ENCODE data around the gene SKAP2.
A peak's percentile ranks its signal among the peaks of the same experiment; 100 is the strongest.

Gene SKAP2

DNA sequence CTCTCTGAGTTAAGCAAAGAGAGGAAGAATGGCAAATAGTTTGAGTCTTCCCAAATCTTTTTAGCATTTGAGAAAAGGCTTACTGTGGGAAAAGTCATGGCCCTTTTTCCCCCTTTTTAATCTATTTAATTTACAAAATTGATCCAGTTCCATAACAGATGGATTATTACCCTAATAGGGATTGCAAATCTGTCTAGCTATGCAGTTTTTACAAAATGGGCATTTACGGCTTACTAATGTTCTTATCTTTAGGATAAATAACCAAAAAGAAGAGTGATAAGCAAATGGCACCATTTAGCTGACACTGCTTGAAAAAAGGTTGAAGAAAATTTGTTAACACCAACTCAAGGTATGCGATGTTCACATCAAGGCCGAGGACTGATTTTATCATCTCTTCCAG, 169.7 kb downstream of the SKAP2 start:
- DNase-seq (ENCODE audit: low read depth) = no peak

DNA sequence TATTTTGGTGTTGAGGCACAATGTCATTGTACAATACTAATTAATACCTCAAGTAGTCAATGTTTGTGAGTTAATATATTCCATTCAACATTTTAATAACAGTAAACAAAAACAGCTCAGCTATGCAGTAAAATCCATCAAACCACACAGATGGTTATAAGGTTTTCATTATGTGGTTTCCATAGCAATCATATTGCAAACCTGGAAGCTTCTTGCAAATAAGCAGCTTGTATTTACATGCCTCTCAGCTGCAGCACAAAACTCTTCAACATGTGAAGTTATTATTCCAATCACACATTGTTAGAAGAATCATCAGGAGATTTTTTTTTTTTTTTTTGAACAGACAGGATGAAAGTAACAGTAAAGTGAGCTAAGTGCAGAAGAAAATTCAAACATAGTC, 170.2 kb downstream of the SKAP2 start:
- DNase-seq (ENCODE audit: low read depth) = no peak

DNA sequence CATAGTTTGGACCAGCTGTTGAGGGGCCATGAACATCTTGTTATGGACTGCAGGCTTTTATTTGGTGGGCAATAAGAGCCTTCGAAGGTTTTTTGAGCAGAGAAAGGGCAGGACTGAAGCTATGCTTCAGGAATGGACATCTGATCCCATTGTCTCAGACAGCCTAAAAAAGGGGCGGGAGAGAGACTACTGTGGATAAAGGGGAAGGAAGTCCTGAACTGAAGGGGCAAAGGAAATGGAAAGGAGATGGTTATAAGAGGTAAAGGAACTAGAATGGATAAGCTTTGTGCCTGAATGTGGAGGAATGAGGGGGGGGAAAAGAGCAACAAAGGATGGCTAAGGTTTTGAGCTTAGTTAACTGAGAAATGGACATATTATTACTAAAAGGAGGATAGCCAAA, 172.5 kb downstream of the SKAP2 start:
- DNase-seq (ENCODE audit: low read depth) = no peak

DNA sequence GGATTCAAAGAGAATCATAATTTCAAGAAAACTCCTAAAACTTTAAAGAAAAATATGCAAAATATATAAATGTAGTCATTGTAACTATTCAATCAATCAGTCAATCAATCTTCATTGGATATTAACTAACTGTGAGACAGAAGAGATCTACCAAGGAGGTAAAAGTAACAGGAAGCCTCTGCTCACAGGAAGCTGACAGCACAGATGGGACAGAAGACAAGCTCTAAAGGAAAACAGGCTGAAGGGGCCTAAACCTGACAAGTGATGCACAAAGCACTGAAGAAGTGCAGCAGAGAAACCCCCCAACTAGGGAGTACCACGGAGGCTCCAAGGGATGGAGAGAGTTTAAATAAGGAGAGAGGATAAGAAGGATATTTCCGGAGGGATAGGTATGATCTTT, 173.0 kb downstream of the SKAP2 start:
- DNase-seq (ENCODE audit: low read depth) = no peak

DNA sequence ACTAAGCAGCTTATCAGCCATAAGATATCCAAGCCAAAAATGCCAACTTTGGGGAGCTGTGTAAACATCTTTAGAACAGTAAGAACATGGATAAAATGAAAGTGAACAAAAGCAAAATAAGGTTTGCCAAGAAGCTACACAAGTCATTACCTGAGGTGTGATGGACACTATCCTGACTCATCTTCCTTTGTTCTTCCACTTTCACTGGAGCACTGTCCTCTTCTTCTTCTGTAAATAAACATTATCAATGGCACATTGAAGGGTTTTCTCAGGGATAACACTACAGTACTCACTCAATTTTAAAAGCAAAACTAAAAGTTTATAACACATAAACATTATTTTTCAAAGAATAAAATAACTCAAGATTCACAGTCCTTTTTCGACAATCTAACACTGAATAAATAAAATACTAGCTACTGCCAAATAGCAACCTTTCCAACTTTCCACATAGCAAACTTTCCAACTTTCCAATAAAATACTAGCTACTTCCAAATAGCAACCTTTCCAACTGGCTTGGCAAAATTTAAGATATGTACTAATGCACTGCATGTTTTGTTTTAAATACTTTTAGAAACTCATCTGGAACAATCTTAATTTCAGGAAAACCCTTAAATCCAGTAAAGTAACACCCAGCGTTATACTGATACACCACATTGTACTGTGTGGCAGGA, 174.1 kb downstream of the SKAP2 start:
- DNase-seq (ENCODE audit: low read depth) = no peak

DNA sequence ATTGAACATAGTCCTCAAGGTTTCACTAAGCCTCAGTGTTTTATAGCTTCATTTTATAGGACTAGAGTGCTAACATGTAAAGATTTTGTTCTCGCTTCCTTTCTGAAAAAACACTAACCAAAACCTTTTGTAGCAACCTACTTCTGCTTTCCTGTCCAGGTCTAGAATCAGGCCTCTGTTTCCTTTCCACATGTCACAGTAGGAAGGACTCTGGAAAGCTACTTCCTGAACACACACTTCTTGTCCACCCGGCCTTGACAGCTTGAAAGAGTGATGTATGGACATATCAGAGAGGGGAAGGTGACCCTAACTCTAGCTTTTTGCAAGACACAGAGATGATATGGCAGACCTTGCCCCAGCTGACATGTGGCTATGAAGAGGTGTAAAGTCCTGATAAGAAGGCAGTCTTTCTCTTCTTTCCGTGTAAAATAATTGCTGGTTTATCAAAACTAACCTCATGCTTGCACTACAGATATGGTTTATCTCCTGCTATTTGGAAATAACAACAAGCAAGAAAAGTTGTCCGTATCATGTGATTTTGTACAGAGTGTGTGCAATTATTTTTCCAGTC, 175.4 kb downstream of the SKAP2 start:
- DNase-seq (ENCODE audit: low read depth) = no peak

DNA sequence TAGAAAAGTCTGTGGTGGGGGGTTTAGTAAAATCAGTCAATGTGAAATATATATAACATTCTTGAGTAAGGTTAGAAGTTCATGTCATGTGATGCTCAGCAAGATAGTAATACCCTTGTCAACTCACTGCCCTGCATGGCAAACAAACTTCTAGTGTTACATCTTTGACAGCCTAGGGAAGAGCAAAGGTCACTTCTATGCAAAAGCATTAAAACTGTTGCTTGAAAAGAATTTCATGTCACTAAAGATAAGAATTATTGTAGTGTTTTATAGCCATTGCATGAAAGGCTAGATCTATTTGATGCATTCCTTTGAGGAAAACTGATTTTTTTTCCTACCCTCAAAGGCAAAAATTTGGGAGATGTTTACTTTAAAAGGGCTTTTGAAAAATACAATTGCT, 176.0 kb downstream of the SKAP2 start:
- DNase-seq (ENCODE audit: low read depth) = no peak

DNA sequence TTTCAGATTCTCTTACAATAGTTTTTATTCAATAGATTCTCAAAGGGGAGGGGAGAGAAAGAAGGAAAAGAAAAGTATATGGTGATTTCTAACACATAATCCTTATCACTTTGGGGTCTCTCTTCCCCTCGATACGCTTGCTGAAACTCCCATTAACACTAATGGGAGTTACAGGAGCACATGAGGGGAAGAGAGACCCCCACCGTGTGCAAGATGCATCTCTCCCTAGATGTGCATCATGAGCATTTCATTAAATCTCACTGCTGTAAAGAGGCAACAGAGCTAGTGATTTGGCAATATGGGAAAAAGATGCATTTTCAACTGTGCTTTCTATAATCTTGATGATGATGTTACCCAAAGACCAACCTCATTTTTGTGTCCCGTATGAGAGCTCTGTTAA, 177.4 kb downstream of the SKAP2 start:
- no peak for DNase-seq (ENCODE audit: low read depth)

DNA sequence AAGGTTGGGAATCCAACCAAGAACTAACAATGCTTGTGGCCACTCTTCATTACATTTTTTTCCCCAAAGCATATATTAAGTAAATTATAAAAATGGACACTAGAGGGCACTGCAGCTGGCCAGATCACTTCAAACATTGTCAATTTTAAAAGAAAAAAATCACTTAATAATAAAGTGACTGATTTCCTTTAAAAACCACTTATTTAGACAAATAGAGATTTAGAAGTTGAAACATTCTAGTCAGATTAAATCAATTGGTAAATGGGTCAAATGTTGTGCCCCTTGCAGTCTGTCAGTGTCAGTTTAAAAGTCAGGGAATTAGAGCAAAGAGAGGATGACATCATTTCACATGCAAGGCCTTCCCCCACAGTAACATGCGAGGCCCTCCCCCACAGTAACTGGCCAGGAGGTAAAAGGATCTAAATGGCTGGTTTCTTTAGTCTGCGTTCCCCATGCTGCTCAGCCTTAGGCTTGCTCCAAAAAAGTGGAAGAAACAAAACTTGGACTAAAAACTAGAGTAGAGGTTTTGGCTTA, 177.9 kb downstream of the SKAP2 start:
- DNase-seq (ENCODE audit: low read depth) = no peak

DNA sequence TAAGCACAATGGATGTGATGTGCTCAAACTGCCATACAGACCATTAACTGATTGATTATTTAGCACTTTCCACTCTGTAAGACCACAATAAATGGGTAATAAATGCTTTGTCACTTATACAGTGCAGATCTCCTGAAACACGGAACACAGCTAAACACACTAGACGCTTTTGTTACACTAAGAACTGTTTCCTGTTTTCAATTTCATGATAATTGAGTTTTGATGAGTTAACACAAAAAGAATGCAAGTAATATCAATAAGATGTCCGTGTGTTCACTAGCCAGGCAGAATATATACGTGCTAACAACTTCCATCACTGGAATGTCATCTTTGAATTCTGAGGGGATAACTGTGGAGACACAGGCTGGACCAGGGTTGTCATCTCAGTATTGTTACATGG, 178.8 kb downstream of the SKAP2 start:
- no peak for DNase-seq (ENCODE audit: low read depth)

DNA sequence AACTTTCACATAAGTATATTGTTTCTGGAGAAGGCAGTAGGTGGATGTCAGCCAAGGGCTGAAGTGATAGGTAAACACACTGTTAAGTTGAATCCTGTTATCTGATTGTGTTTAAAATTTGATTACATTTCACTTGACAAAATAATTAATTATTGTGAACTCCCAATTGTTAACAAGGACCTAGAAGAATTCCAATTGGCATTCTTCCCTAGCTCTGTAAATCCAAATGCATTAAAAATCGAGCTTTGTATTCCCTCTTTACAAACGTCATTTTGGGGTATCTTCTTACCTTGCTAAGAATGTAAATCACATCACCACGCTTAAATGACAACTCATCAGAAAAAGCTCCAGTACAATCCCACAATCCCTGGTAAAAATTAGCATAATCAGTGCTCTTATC, 179.9 kb downstream of the SKAP2 start:
- no peak for DNase-seq (ENCODE audit: low read depth)

DNA sequence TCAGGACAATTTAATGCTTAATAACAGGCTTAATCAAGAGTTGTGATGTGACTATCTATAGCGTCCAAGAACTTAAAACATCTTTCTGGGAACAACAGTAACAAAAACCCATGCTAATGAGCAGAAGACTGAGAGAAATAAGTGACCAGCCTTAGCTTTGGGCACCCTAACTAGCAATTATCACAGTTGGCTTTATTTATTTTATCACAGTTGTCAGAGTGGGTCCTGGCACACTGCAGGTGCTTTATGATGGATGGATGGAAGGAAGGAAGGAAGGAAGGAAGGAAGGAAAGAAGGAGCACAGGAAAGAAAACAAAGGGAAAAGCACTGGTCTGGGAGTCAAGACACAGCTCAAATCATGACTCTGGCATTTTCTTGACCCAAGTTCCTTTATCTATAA, 181.1 kb downstream of the SKAP2 start:
- DNase-seq (ENCODE audit: low read depth) = no peak

DNA sequence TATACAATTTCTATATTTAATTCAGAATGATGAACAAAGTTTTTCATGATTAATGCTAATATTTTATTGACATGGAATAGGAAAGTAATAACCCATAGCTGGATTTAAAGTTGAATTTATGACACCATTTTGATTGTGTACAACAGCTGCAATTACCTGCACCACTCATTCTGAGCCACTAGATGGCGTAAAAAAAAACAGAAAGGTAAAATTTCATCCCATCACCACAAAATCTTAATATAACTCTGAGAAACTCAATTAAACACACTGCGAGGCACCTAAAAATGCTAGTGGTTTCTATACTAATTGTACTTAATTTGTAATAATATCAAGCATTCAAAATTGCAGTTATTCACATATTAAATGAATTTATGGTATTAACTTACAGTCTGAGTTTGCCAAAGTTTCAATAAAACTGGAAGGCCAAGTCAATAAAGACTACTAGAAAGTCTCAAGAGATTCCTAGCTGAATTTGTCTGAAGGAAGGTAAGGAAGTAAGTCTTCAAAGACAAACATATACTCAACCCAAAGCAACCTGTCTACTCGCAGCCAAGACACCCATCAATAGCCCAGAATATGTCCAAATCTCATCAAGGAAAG, 182.5 kb downstream of the SKAP2 start:
- DNase-seq (ENCODE audit: low read depth) = no peak

DNA sequence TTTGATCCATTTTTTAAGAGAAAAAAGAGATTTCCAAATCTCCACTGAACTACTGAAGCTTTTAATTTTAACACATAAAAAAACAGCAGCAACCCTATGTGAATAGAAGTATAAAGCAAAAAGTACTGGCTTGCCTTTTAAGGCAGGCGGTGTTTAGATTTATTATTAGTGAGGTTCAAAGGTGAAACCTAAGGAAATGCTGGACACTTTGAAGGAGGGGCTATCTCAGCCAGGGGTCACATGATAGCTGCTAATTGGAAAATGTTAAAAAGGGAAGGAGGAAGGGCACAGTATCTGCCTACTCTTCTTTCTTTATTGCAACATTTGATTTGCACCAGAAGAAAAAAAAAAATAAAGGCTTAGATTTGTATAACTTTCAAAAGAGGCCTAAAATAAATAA, 183.8 kb downstream of the SKAP2 start:
- no peak for DNase-seq (ENCODE audit: low read depth)

DNA sequence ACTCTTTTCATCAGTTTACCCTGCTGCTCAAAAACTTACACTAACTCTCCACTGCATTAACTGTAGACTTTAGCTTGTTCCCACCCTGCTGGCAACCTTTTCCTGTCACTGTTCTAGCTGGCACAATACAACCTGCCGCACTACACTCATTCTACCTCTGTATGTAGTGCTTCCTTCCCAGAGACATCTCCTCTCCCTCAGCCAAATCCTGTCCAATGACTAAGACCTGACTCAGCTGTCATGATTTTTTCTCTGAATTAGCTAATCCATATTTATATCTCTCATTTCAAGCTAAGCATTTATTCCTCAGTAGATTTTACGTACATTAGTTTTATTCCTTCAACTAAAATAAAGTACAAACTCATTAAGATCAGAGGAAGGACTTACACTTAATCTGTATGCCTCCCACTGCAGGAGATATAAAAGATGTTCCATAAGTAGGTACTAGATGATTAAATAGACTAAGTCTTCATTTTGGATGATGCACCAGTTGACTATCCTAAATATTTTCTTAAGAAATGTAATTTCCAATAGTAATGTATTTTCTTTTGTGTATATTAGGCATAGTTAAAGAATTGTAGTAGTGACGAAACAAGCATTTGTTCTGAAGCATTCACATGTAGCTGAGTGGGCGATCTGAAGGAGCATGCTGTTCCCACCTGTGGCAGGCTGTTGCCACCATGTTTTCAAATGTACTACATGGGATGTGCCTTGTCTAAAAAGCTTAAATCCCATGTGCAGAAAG, 189.1 kb downstream of the SKAP2 start:
- no peak for DNase-seq (ENCODE audit: low read depth)

DNA sequence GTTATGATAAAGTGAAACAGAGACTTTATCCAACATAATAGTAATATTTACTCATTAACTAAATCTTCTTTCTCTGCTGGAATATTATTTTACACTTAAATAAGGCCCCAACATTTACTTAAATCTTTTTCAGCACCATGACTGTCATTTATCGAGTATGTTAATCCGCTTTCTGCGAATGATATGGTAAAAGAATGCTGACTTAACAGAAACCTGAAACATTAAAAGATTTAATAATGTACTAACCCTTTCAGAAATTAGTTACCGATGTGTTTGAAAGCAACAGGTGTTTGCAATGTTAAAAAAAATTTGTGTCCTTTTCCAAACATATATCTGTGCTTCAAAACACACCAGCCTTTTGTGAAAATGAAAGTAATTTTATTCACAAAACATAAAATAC, 190.5 kb downstream of the SKAP2 start:
- no peak for DNase-seq (ENCODE audit: low read depth)

DNA sequence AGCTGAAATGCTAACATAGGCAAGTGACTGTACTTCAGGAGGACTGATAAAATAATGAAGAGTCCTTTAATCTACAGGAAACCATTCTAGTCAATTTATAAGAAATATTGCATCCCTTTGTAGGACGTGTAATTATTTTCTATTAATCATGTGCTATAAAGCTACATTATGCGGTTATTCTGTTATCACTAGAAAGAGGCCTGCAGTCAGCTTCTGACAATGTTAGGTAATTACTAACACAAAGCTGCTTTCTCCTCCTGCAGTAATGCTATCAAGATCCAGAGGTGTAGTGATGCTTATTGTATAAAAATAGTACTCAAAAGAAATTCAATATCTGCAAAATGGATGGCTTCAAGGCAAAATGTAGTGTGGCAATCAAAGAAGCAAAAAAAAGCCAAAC, 191.1 kb downstream of the SKAP2 start:
- no peak for DNase-seq (ENCODE audit: low read depth)

DNA sequence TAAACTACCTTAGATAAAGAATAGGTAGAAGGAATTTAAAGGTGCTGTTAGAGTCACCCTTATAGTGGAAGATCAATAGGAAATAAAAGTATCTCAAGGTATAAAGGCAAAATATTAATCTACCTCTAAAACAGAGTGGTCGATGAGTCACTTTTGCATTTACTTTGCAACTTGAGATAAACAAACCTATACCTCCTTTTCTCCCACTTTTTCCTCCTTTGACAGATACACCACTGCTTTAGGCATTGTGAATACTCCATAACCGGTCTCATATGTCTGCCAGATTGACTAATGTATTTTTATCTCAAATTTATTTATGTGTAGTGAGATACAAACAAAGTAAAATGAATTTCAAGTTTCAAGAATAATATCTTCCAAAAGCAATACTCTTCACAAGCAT, 193.5 kb downstream of the SKAP2 start:
- no peak for DNase-seq (ENCODE audit: low read depth)

DNA sequence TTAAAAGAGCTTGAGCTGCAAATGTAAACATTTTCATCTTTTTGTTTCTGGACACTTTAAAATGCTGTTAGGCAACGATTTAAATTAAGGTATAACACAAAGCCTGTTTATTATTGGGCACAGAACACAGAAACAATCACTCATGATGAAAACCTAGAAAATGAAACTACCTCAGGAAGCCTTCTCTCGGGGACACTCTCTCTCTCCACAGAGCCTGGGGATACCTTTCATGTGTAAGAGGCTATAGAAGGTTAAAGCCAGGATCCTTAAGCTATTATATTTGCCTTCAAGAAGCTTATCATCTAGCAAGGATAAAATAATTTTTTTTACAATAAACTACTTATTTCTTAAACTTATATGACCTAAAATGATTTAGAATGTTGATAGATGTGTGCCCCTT, 194.1 kb downstream of the SKAP2 start:
- no peak for DNase-seq (ENCODE audit: low read depth)

DNA sequence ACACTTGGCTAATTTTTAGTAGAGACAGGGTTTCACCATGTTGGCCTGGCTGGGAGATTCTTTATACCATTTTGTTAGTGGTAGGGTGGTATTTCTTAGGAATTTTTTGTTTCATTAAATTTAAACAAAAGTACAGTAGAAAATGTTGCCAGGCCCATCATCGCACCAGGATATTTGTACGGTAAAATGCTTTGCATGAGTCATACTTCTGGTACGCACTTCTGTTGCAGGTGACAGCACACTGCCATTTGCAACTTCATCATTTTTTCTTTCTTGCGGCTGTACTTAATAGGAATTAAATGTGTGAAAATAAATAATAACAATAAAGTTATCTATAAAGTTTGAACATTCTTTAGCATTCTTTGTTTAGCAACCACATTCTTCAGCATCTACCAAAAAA, 195.6 kb downstream of the SKAP2 start:
- DNase-seq (ENCODE audit: low read depth) = no peak

DNA sequence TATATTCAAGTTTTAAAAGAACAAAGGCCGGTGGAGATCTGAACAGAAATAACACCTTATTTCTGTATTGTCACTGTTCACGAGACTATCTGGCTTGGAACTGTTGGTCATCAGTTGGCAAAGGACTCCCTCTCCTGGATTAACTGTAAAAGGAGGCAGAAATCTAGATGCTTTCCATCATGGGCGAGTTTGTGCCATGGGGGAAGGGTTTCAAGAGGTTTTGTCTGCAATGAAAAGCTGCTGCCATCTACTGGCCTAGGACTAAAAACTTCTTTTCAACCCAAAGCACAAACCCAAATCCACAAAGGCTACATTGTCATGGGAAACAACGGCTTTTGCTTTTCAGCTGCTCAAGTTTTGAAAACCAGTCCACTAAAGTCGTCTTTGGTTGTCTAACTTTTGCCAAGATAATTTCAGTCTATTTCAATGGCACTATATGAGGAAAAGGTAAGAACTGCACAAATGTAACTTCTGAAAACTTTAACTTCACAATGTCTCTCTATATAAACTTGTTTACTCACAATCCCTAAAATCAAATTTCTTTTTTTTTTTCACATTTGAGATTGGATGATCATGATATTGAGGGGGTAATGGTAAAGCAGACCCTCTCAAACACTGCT, 196.8 kb downstream of the SKAP2 start:
- peak; percentile 4 for DNase-seq (ENCODE audit: low read depth)

DNA sequence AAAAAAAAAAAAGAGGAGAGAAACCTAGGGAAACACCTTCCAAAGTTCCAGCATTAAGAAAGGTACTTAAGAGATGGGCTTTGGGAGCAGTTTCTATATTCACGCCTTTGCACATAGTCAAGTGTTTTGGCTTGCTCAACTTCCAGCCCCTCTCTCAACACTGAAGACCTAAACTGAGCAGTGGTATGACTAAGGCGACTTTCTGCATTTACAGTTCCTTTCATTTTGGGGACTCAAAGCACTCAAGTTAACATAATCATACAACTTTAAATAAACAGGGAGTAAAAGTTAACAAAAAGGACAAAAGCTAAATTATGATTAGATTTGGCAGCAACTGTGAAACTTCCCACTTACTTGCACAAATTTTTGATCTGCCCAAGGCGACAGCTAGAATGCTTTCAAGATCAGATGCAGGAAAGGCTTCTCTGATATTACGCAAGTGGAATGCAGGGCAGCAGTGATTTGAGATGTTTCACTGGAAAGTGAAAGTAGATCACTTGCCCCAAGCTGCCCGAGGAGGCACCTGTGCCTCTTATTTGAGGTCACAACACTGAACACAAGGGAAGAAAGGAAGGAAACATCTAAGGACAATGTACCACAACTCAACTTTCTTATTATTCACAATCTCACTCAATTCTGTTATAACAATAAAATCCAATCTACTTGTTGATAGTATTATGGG, 199.5 kb downstream of the SKAP2 start:
- DNase-seq (ENCODE audit: low read depth) = no peak
